ENCODE results near the gene RPGRIP1. TPM values are rescaled to one million over a fixed set of nuclear protein-coding genes. Genes with fewer than 3 reads are reported as not detected.
A peak's percentile ranks its signal among the peaks of the same experiment; 100 is the strongest.

The RPGRIP1 gene
- 1.3 and 1.5 TPM in 2 replicates for total RNA-seq (2011; cell fraction: chromatin; rRNA removed; ENCODE audit: low replicate concordance)
- 0.33 and 0.92 TPM in 2 replicates for total RNA-seq (2011; cell fraction: nucleolus; rRNA removed)
- 1.1 TPM in 2 replicates for total RNA-seq (2011; cell fraction: nucleoplasm; rRNA removed)
- total RNA-seq (2014; rRNA removed) (0.53 and 0.95 TPM in 2 replicates), total RNA-seq (2014; rRNA removed; fragmentation: Illumina TruSeq; extraction: Trizol) (0.61 and 0.76 TPM in 2 replicates), total RNA-seq (2015; rRNA removed; fragmentation: Illumina TruSeq; extraction: Trizol) (0.41 and 0.72 TPM in 2 replicates), total RNA-seq (2021) (0.31 and 0.47 TPM in 2 replicates), polyA plus RNA-seq (2011; rRNA removed) (0.56 and 0.80 TPM in 2 replicates), polyA plus RNA-seq (2014; fragmentation: Illumina TruSeq; extraction: Trizol) (0.33 and 0.86 TPM in 2 replicates), polyA plus RNA-seq (2014; fragmentation: Nextera tagmentation; extraction: Ambion mirVana) (under 1 TPM in 1 of 2 experiments, not detected in 1; 0.49 TPM), polyA plus RNA-seq (2014; rRNA removed) (0.31 and 0.57 TPM in 2 replicates), polyA minus RNA-seq (2011; rRNA and poly(A)+ RNA removed) (0.39 and 1.1 TPM in 2 replicates), Bru-seq, nascent RNA (percentile 30 among the genes with signal in this experiment), BruChase-seq, experiment 1, labeled RNA remaining after a 2-hour chase (percentile 26 among the genes with signal in this experiment), BruChase-seq, experiment 2, labeled RNA remaining after a 6-hour chase (percentile 29 among the genes with signal in this experiment)
- 0.09 and 0.38 TPM in 2 replicates for polyA plus RNA-seq (2011; cell fraction: cytosol; rRNA removed)
- polyA plus RNA-seq (2011; cell fraction: nucleus; rRNA removed): 1.2 and 1.5 TPM in 2 replicates
- polyA plus RNA-seq (2012): 0.39 and 0.62 TPM in 2 replicates
- not detected in 2 replicates for polyA minus RNA-seq (2011; cell fraction: cytosol; rRNA and poly(A)+ RNA removed)
- polyA minus RNA-seq (2011; cell fraction: nucleus; rRNA and poly(A)+ RNA removed): 0.22 and 0.27 TPM in 2 replicates
- long read RNA-seq, experiment 1, partial matches to known transcripts: 0 of 1 reads
- long read RNA-seq, experiment 1, other reads (novel, unspliced or antisense): 1 of 1 reads
- long read RNA-seq, experiment 2, partial matches to known transcripts: 0 of 1 reads
- long read RNA-seq, experiment 2, other reads (novel, unspliced or antisense): 1 of 1 reads
- long read RNA-seq, experiment 3, partial matches to known transcripts: 1 of 1 reads
- long read RNA-seq, experiment 3, other reads (novel, unspliced or antisense): 0 of 1 reads

DNA sequence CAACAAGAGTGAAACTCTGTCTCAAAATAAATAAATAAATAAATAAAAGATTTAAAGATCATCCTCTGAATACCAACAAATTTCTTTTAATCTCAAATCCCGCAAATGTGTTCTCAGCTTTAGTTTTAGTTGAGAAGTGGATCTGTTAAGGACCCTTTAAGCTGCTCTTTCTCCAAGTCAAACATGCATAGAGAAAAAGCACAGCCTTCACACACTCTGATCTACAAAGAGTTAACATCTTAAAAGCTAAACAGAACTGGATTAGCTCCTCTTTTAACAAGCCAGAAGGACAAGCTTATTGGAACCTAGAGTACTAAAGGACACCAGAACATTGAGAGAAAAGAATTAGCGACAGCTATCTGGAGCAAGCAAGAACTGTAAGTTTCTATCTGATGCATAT, at the start of gene RPGRIP1:
RPGRIP1 (plus strand) TSS at position 301 of the 400 bp plus-strand sequence. CDS start 7,894 bp downstream, outside the sequence.
- in situ Hi-C loops (cut with MboI) (no loop called here), intact Hi-C loops (cut with micrococcal nuclease) (no loop called here)
- ATAC-seq (no peak), FAIRE-seq (no peak), DNase-seq (ENCODE audit: extremely low read depth in 1 of 4, low spot score in 3 of 4) (no peak)
- no peaks in the 10 kb centered on the region for H3K36me3 ChIP-seq (ENCODE audit: control insufficient read depth, insufficient read depth, low read length)
- no peak within 1 kb of the TSS for H3K27ac ChIP-seq (ENCODE audit: extremely low read depth, low read depth, low read length)
- POLR2A ChIA-PET: interaction anchor here (0.6 to 1.0 kb wide), 2 partner anchors 9 to 15 kb away, joined by 3 read pairs; no protein-coding TSS in a partner anchor
- WGBS (ENCODE audit: insufficient coverage, low coverage, missing lambda C conversion rate): 55% methylated on average over 2 of the region's 2 CpGs
- no peaks in the 10 kb centered on the region for H3K79me2 ChIP-seq (ENCODE audit: control insufficient read depth, insufficient read depth, low read length)
- H3K9ac ChIP-seq (ENCODE audit: insufficient read depth in 1 of 2, low read depth in 2 of 2, low read length in 2 of 2): no peak within 1 kb of the TSS
- BruUV-seq (replicated peaks): no TSS peak
- H3K4me2 ChIP-seq (ENCODE audit: insufficient read depth, low read length): no peak within 1 kb of the TSS
- no peaks in the 10 kb centered on the region; a peak in 1 of 5 replicates for H3K4me1 ChIP-seq (replicated peaks in 1 of 2; ENCODE audit: control insufficient read depth in 2 of 2, insufficient read depth in 2 of 2, low read length in 2 of 2)
- H2AFZ ChIP-seq (ENCODE audit: low read depth, low read length): no peak within 1 kb of the TSS
- H3K27me3 ChIP-seq (ENCODE audit: control insufficient read depth in 2 of 2, insufficient read depth in 2 of 2, low read length in 2 of 2): no peaks in the 10 kb centered on the region
- H3K9me3 ChIP-seq (replicated peaks; ENCODE audit: control insufficient read depth, insufficient read depth, low read depth, low read length): no peaks in the 10 kb centered on the region
- H3K9me1 ChIP-seq (ENCODE audit: control insufficient read depth, insufficient read depth, low read length): no peaks in the 10 kb centered on the region
- CTCF ChIA-PET (ENCODE audit: low intra/inter-chr PET ratio): no interaction called here
- no peak within 1 kb of the TSS for H3K4me3 ChIP-seq
- no peaks in the 10 kb centered on the region for H4K20me1 ChIP-seq (replicated peaks; ENCODE audit: control insufficient read depth, insufficient read depth, low read length)
- TF ChIP-seq ZNF24 (IDR thresholded peaks at IDR 0.05): no peak
- no peak for TF ChIP-seq WHSC1 (IDR thresholded peaks at IDR 0.05; ENCODE audit: low read length)
- TF ChIP-seq DNMT1 (IDR thresholded peaks at IDR 0.05): no peak
- no peak for TF ChIP-seq PRMT5 (CRISPR knock-in tag; IDR thresholded peaks at IDR 0.05)
- no peak for TF ChIP-seq ZEB2 (IDR thresholded peaks at IDR 0.05)
- no peak for TF ChIP-seq PCBP2 (IDR thresholded peaks at IDR 0.05; ENCODE audit: low read depth, low read length, poor library complexity, severe bottlenecking)
- TF ChIP-seq OTX1 (CRISPR knock-in tag; IDR thresholded peaks at IDR 0.05): no peak
- TF ChIP-seq, protein P1, sequence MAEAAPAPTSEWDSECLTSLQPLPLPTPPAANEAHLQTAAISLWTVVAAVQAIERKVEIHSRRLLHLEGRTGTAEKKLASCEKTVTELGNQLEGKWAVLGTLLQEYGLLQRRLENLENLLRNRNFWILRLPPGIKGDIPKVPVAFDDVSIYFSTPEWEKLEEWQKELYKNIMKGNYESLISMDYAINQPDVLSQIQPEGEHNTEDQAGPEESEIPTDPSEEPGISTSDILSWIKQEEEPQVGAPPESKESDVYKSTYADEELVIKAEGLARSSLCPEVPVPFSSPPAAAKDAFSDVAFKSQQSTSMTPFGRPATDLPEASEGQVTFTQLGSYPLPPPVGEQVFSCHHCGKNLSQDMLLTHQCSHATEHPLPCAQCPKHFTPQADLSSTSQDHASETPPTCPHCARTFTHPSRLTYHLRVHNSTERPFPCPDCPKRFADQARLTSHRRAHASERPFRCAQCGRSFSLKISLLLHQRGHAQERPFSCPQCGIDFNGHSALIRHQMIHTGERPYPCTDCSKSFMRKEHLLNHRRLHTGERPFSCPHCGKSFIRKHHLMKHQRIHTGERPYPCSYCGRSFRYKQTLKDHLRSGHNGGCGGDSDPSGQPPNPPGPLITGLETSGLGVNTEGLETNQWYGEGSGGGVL (CRISPR knock-in tag; IDR thresholded peaks at IDR 0.05): no peak
- no peak for TF ChIP-seq TSC22D4 (tag; IDR thresholded peaks at IDR 0.05)
- TF ChIP-seq TARDBP (IDR thresholded peaks at IDR 0.05): no peak
- no peak for TF ChIP-seq EP400 (IDR thresholded peaks at IDR 0.05)
- TF ChIP-seq PHTF2 (CRISPR knock-in tag; IDR thresholded peaks at IDR 0.05): no peak
- TF ChIP-seq ZNF518B (CRISPR knock-in tag; IDR thresholded peaks at IDR 0.05): no peak
- TF ChIP-seq ZNF778 (CRISPR knock-in tag; IDR thresholded peaks at IDR 0.05): no peak
